ENCODE results near the gene CLIC3. TPM values are rescaled to one million over a fixed set of nuclear protein-coding genes. Genes with fewer than 3 reads are reported as not detected.

The CLIC3 gene
- total RNA-seq, 2 donors from 2014 or later, result 1.4 to 8.7 TPM

GRCh38 chr9:137015540-137015930 lies 19.2 kb upstream of the CLIC3 start:
- no peak for ATAC-seq (ENCODE audit: insufficient number of reproducible peaks, low FRiP score, low read depth)
- H3K4me3 ChIP-seq, result no peak overlapping the region
- DNase-seq (ENCODE audit: low spot score), result no peak
- no peak for TF ChIP-seq CTCF (IDR thresholded peaks at IDR 0.05)
- H3K4me1 ChIP-seq (ENCODE audit: control insufficient read depth in 1 of 2, low read depth in 2 of 2), result no peaks in the 10 kb centered on the region
- H3K36me3 ChIP-seq, result peaks cover 27% of the 10 kb centered on the region
- H3K9me3 ChIP-seq, result no peaks in the 10 kb centered on the region
- H3K27me3 ChIP-seq (replicated peaks; ENCODE audit: insufficient read depth), result no peaks in the 10 kb centered on the region
- no peak overlapping the region for H3K27ac ChIP-seq

DNA sequence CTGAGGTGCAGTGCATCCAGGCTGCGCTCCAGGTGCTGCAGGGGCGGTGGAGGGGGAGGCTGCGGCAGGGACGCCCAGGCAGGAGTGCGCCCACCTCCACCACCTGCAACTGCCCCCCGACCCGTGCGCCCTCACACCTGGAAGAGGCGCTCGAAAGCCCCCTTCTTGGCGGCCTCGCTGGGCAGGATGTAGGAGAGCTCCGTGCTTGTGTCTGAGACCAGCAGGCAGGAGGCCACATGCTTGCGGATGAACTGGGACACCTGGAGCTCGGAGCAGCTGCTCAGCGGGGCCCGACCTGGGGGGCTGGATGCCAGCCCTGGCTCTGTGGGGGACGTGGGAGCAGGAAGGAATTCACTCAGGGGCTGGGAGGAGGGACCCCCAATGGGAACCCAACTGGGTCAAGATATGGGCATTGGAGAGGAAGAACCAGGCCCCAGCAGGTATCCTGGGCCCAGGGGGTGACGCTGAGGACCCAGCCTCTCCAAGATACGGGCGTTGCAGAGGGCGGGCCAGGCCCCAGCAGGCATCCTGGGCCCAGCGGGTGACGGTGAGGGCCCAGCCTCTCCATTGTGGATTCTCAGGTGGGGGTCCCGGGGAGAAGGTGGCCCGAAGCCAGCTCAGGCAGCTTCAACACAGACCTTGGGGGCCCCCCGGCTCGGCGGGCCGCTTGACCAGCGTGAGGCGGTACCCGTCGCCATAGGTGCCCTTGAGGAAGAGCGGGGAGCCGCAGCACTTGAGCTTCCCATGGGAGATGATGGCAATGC lies 18.6 kb upstream of the CLIC3 start:
- Histone ChIP-seq H3K4me3 (no peak overlapping the region), H3K27me3 (replicated peaks; ENCODE audit: insufficient read depth) (no peaks in the 10 kb centered on the region), H3K9me3 (no peaks in the 10 kb centered on the region), H3K27ac (no peak overlapping the region), H3K36me3 (peaks cover 27% of the 10 kb centered on the region), H3K4me1 (ENCODE audit: control insufficient read depth in 1 of 2, low read depth in 2 of 2) (no peaks in the 10 kb centered on the region)
- TF ChIP-seq CTCF (IDR thresholded peaks at IDR 0.05), result no peak
- DNase-seq (ENCODE audit: low spot score) (no peak), ATAC-seq (ENCODE audit: insufficient number of reproducible peaks, low FRiP score, low read depth) (no peak)

GRCh38 chr9:137014166-137014565 lies 17.8 kb upstream of the CLIC3 start:
- Histone ChIP-seq H3K27ac (no peak overlapping the region), H3K4me3 (no peak overlapping the region), H3K36me3 (peaks cover 31% of the 10 kb centered on the region), H3K9me3 (no peaks in the 10 kb centered on the region), H3K27me3 (replicated peaks; ENCODE audit: insufficient read depth) (no peaks in the 10 kb centered on the region), H3K4me1 (ENCODE audit: control insufficient read depth in 1 of 2, low read depth in 2 of 2) (no peaks in the 10 kb centered on the region)
- ATAC-seq (ENCODE audit: insufficient number of reproducible peaks, low FRiP score, low read depth), result no peak
- no peak for DNase-seq (ENCODE audit: low spot score)
- no peak for TF ChIP-seq CTCF (IDR thresholded peaks at IDR 0.05)

DNA sequence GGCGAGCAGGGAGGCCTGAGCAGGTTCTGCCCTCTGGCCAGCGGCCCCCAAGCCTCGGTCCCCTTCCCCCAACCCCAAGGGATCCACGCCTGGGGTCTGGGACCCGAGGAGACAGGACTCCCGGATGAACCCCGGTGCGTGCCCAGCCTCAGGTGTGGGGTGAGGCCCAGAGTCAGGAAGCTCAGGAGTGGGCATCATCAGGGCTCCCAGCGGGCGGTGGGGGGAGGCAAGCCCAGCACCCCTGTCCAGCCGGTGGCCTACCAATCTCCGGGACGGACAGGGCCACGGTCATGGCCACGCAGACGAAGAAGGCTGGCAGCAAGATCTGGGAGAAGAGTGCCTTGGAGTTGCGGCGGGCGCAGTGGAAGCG lies 17.2 kb upstream of the CLIC3 start:
- TF ChIP-seq CTCF (IDR thresholded peaks at IDR 0.05), result no peak
- Histone ChIP-seq H3K9me3 (no peaks in the 10 kb centered on the region), H3K36me3 (peaks cover 31% of the 10 kb centered on the region), H3K4me3 (no peak overlapping the region), H3K27me3 (replicated peaks; ENCODE audit: insufficient read depth) (no peaks in the 10 kb centered on the region), H3K27ac (no peak overlapping the region), H3K4me1 (ENCODE audit: control insufficient read depth in 1 of 2, low read depth in 2 of 2) (no peaks in the 10 kb centered on the region)
- DNase-seq (ENCODE audit: low spot score) (no peak), ATAC-seq (ENCODE audit: insufficient number of reproducible peaks, low FRiP score, low read depth) (no peak)

DNA sequence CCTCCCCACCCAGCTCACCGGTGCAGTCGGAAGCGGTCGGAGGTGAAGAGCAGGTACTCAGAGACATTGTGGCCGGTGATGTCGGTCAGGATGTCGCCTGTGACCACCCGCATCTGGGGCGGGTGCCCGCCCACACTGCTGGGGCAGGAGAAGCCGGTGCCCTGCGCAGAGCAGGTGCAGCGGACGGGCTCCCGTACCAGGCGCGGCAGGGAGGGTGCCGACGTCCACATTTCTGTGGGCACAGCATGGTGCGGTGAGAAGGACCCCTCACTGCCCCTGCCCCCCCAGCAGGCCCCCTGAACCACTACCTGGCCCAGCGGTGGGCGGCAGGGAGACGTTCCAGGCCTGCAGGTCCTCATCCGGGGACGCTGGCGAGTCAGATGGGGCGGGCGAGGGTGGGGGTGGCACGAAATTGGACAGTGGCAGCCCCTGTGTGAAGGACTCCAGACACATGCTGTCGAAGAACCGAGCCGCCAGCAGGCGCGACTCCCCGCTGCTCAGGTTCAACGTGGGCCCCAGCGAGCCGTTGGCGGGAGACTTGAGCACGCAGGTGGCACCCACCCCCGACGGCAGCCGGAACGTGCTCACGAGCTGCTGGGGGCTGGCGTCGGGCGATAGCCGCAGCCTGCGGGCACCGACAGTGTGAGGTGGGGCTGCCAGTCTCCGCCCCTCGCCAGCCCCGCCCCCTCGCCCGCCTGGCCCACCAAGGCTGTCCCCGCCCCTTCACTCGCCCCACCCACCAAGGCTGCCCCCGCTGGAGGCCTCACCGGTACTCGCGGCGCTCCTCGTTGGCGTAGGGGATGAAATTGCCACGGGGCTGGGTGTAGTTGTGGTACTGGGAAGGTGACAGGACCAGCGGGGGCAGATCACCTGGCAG lies 16.6 kb upstream of the CLIC3 start:
- no peaks in the 10 kb centered on the region for H3K4me1 ChIP-seq (ENCODE audit: control insufficient read depth in 1 of 2, low read depth in 2 of 2)
- ATAC-seq (ENCODE audit: insufficient number of reproducible peaks, low FRiP score, low read depth) (no peak), DNase-seq (ENCODE audit: low spot score) (no peak)
- no peak overlapping the region for H3K4me3 ChIP-seq
- H3K27ac ChIP-seq, result no peak overlapping the region
- H3K36me3 ChIP-seq, result peaks cover 29% of the 10 kb centered on the region
- no peaks in the 10 kb centered on the region for H3K27me3 ChIP-seq (replicated peaks; ENCODE audit: insufficient read depth)
- no peak for TF ChIP-seq CTCF (IDR thresholded peaks at IDR 0.05)
- no peaks in the 10 kb centered on the region for H3K9me3 ChIP-seq
